HFFc6 (cell line): ENCODE results near the gene IRF9. TPM values are rescaled to one million over a fixed set of nuclear protein-coding genes. Genes with fewer than 3 reads are reported as not detected.

ENCODE experiments used
- DNase-seq: peaks from one replicate; pipeline ENCODE4 v3.0.0-alpha.2; 2018
- H3K27ac Mint-ChIP-seq: 2 replicates; pipeline ENCODE4 v1.8.0; 2020; ENCODE audit warnings: mild to moderate bottlenecking, mixed read lengths
- H3K27me3 Mint-ChIP-seq: 2 replicates; pipeline ENCODE4 v1.8.0; 2021; ENCODE audit warnings: mild to moderate bottlenecking, moderate library complexity, mixed read lengths; ENCODE audit not compliant: insufficient read depth
- H3K36me3 Mint-ChIP-seq: 2 replicates; pipeline ENCODE4 v1.8.0; 2021; ENCODE audit warnings: low read depth, mixed read lengths
- H3K4me1 Mint-ChIP-seq: 2 replicates; pipeline ENCODE4 v1.8.0; 2020; ENCODE audit warnings: low read depth, mixed read lengths
- H3K4me3 Mint-ChIP-seq: 2 replicates; pipeline ENCODE4 v1.8.0; 2020; ENCODE audit warnings: mild to moderate bottlenecking, moderate library complexity, mixed read lengths
- H3K9me3 Mint-ChIP-seq: 2 replicates; pipeline ENCODE4 v1.8.0; 2020; ENCODE audit warnings: mild to moderate bottlenecking, mixed read lengths
- CTCF ChIP-seq: fragments of 200-600 bp; sonication (generic); IDR thresholded peaks from 2 replicates; pipeline ENCODE4 v1.5.0; 2021; ENCODE audit warnings: antibody characterized with exemption, mild to moderate bottlenecking
- long read RNA-seq: library from polyadenylated mRNA; unstranded; transcript quantifications from one replicate; pipeline ENCODE4 v2.0.0, GENCODE V29; 2019
- total RNA-seq, 6 experiments: library from RNA; stranded (reverse); fragmentation: NEBNext Ultra II Directional; extraction: Animal tissue kit (Norgen Biotek cat#: 25700); gene quantifications; 2 replicates in 1 of 6; 3 replicates in 5 of 6; pipeline ENCODE4 v1.2.3, GENCODE V29; 2021

IRF9 gene
- total RNA-seq, result 10 to 100 TPM; 23.6 to 38.8 (median 32.3) TPM
- long read RNA-seq, transcript IRF9-202 (9 exons, 1,838 nt), result major isoform, 25 of 29 reads
- long read RNA-seq, partial matches to known transcripts, result 1 of 29 reads
- long read RNA-seq, other reads (novel, unspliced or antisense), result 3 of 29 reads

GRCh38 chr14:24160850-24161804 lies at the start of gene IRF9:
TSS of gene IRF9 (plus strand) at chr14:24161265. CDS start at chr14:24162145, 880 bp downstream.
- Mint-ChIP-seq H3K27me3 (peaks cover 3% of the 10 kb centered on the region; the same call in 1 of the 2 replicates), H3K9me3 (no peaks in the 10 kb centered on the region), H3K4me1 (peaks cover 26% of the 10 kb centered on the region), H3K4me3 (peak within 1 kb of the TSS; percentile 94), H3K27ac (peak within 1 kb of the TSS; percentile 89), H3K36me3 (peaks cover 24% of the 10 kb centered on the region)
- peak; percentile 93 for DNase-seq
- TF ChIP-seq CTCF, result peak; percentile 98

- Mint-ChIP-seq H3K9me3 (no peaks in the 10 kb centered on the region), H3K4me1 (peaks cover 25% of the 10 kb centered on the region), H3K4me3 (peak overlapping the region; percentile 97), H3K27me3 (no peaks in the 10 kb centered on the region; the same call in 1 of the 2 replicates), H3K36me3 (0 out of 2 replicates have a peak, but pooled peaks cover 6% of the 10 kb centered on the region), H3K27ac (peak overlapping the region; percentile 99)
- no peak for DNase-seq
- no peak for TF ChIP-seq CTCF
Observed at GRCh38 chr14:24113379-24113800, 47.7 kb upstream of the IRF9 start.

- Mint-ChIP-seq H3K4me1 (peaks cover 19% of the 10 kb centered on the region), H3K27ac (peak overlapping the region; percentile 99), H3K27me3 (no peaks in the 10 kb centered on the region; the same call in 1 of the 2 replicates), H3K36me3 (0 out of 2 replicates have a peak, but pooled peaks cover 6% of the 10 kb centered on the region), H3K9me3 (no peaks in the 10 kb centered on the region), H3K4me3 (peak overlapping the region; percentile 97)
- TF ChIP-seq CTCF, result no peak
- DNase-seq, result peak; percentile 93
Observed at GRCh38 chr14:24113801-24114531, 47.1 kb upstream of the IRF9 start.

- Mint-ChIP-seq H3K9me3 (no peaks in the 10 kb centered on the region), H3K4me1 (peaks cover 17% of the 10 kb centered on the region), H3K27me3 (no peaks in the 10 kb centered on the region; the same call in 1 of the 2 replicates), H3K27ac (peak within 1 kb of the TSS; percentile 99), H3K4me3 (peak within 1 kb of the TSS; percentile 97), H3K36me3 (0 out of 2 replicates have a peak, but pooled peaks cover 6% of the 10 kb centered on the region)
- peak; percentile 100 for DNase-seq
- peak; percentile 42 for TF ChIP-seq CTCF
Observed at GRCh38 chr14:24114532-24115421, 46.3 kb upstream of the IRF9 start, which contains the start of the genes DCAF11 and NRL. TSS of gene DCAF11 (plus strand) at chr14:24114777. CDS start at chr14:24115595, 818 bp downstream. TSS of gene NRL (minus strand) at chr14:24114949. CDS start at chr14:24082848, 32,101 bp downstream.
